ENCODE data around the gene NRDE2.

- TF ChIP-seq POLR2A (IDR thresholded peaks at IDR 0.05; ENCODE audit: borderline replicate concordance, extremely low read depth, insufficient read depth, insufficient read length) (no peak), EZH2phosphoT487 (IDR thresholded peaks at IDR 0.05; ENCODE audit: borderline replicate concordance) (no peak), YY1 (IDR thresholded peaks at IDR 0.05; ENCODE audit: extremely low read depth, insufficient replicate concordance, low read depth, low read length) (no peak), CTCF (IDR thresholded peaks at IDR 0.05 in 2 of 3, conservative IDR thresholded peaks at IDR 0.05 in 1 of 3; ENCODE audit: borderline replicate concordance in 1 of 3, insufficient read depth in 1 of 3, low read depth in 2 of 3, low read length in 2 of 3) (no peak), FOSL1 (IDR thresholded peaks at IDR 0.05; ENCODE audit: low read depth) (no peak), ELF1 (IDR thresholded peaks at IDR 0.05; ENCODE audit: borderline replicate concordance, low read depth) (no peak), RAD21 (IDR thresholded peaks at IDR 0.05; ENCODE audit: low read depth) (no peak), ZBTB33 (IDR thresholded peaks at IDR 0.05; ENCODE audit: extremely low read depth, insufficient replicate concordance, low read length) (no peak), POLR2AphosphoS5 (IDR thresholded peaks at IDR 0.05; ENCODE audit: low read depth, low read length) (no peak), EZH2 (IDR thresholded peaks at IDR 0.05) (no peak), REST (IDR thresholded peaks at IDR 0.05; ENCODE audit: low read depth) (no peak)
These were observed 9.8 kb downstream of the NRDE2 start for GRCh38 chr14:90321891-90322290.
